Neural crest cell (in vitro differentiated cells): ENCODE data around the gene NINL. TPM values are rescaled to one million over a fixed set of nuclear protein-coding genes. Genes with fewer than 3 reads are reported as not detected.

Experiments used
- DNase-seq: peaks from one replicate; pipeline ENCODE4 v3.0.0; 2021; ENCODE audit warnings: low read depth, mixed read lengths, low spot score
- H3K27ac Mint-ChIP-seq: one replicate; pipeline ENCODE4 v1.8.0; 2021; ENCODE audit warnings: mild to moderate bottlenecking, mixed read lengths; ENCODE audit not compliant: unreplicated experiment
- H3K27me3 Mint-ChIP-seq: 2 replicates; pipeline ENCODE4 v1.8.0; 2021; ENCODE audit warnings: low read depth, mild to moderate bottlenecking, mixed read lengths
- H3K36me3 Mint-ChIP-seq: 2 replicates; pipeline ENCODE4 v1.8.0; 2021; ENCODE audit warnings: low read depth, mild to moderate bottlenecking, mixed read lengths
- H3K4me1 Mint-ChIP-seq: 2 replicates; pipeline ENCODE4 v1.8.0; 2021; ENCODE audit warnings: mixed read lengths
- H3K4me3 Mint-ChIP-seq: one replicate; pipeline ENCODE4 v1.8.0; 2021; ENCODE audit warnings: mild to moderate bottlenecking, mixed read lengths
- H3K9me3 Mint-ChIP-seq: 2 replicates; pipeline ENCODE4 v1.8.0; 2021; ENCODE audit warnings: mixed read lengths
- CTCF ChIP-seq: fragments of 200-600 bp; sonication (generic); conservative IDR thresholded peaks from 2 replicates; pipeline ENCODE4 v1.5.0; 2021; ENCODE audit warnings: antibody characterized with exemption, mild to moderate bottlenecking
- total RNA-seq: library from RNA; stranded (reverse); gene quantifications from 2 replicates; pipeline ENCODE4 v1.2.1, GENCODE V29; 2021

NINL gene
- total RNA-seq, 1 donor from 2014 or later = 44.0 TPM

DNA sequence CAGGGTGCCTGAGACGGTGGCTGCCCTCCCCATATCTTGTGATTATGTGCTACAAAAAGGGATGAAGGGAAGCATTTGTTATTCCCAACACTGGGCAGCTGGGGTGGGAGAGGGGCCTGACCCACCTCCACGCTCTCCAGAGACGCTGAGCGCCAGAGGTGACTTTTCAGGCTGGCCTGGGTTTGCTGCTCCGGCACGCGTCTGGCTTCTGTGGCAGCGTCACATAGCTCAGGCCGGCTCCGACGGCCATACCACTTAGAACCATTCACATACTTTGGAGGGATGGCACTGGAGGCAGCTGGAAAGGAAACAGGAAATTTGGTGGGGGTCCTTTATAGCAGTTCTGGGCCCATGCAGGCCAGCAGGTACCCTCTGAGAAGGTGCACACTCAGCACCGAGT is 72.6 kb downstream of the NINL start:
- Mint-ChIP-seq H3K27ac (peak overlapping the region; percentile 75), H3K9me3 (peaks cover 17% of the 10 kb centered on the region), H3K4me3 (no peak overlapping the region), H3K27me3 (no peaks in the 10 kb centered on the region), H3K4me1 (no peaks in the 10 kb centered on the region), H3K36me3 (peaks cover 64% of the 10 kb centered on the region)
- DNase-seq = no peak
- no peak for TF ChIP-seq CTCF

DNA sequence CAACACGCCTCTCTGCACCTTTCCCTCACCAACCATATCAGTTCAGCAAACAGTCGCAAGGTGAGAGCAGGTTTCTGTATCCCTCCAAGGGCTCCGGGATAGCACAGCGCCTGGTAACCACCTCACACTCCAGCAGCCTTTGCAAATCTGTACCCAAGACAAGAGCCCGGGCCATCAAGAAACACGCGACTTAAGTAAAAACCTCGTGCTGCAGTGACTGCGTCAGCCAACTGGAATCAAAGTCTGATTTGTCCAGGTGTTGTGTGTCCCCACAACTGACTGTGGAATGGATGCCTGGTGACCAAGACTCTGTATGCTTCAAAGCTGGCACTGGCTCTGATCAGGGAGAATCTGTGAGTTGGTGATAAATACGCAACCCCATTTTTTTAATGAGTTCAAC is 74.1 kb downstream of the NINL start:
- Mint-ChIP-seq H3K27me3 (no peaks in the 10 kb centered on the region), H3K27ac (peak overlapping the region; percentile 43), H3K4me3 (no peak overlapping the region), H3K36me3 (peaks cover 59% of the 10 kb centered on the region), H3K9me3 (peaks cover 17% of the 10 kb centered on the region), H3K4me1 (no peaks in the 10 kb centered on the region)
- DNase-seq = no peak
- TF ChIP-seq CTCF = no peak

DNA sequence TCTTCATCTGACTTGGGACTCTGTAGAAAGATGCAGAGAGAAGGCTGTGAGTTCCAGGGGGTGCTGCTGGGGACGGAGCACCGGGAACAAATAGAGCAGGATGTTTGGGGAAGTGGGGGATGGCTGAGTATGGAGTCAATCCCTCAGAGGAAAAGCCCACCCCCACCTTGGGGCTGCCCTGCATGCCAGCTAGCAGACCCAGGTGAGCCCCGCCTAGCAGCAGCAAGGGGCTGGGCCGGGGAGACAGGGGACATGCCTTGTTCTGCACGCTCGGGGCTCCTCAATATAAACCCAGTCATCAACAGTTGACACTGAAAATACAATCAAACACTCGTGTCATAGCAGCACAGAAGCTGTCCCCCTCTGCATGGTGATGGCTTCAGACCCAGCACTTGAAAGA is 74.6 kb downstream of the NINL start:
- DNase-seq = no peak
- peaks cover 14% of the 10 kb centered on the region for H3K9me3 Mint-ChIP-seq
- no peaks in the 10 kb centered on the region for H3K4me1 Mint-ChIP-seq
- no peaks in the 10 kb centered on the region for H3K27me3 Mint-ChIP-seq
- peaks cover 55% of the 10 kb centered on the region for H3K36me3 Mint-ChIP-seq
- H3K27ac Mint-ChIP-seq = no peak overlapping the region
- no peak for TF ChIP-seq CTCF
- no peak overlapping the region for H3K4me3 Mint-ChIP-seq

DNA sequence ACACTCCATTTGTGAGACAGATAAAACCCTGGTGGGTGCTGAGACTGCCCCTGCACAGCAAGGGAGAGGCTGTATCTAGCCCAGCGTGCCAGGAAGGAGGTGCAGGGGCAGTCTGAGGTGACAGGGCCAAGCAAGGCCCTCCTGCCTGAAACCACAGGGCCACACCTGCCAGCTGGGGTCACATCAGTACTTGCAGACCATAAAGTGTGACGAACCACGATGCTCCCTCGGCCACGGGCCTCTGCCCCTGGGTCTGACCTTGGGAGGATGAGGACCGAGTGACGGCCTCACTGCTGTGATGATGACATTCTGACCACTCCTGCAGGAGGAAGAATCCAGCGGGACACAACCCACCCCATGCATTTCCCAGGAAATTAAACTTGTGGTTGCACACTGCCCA is 75.1 kb downstream of the NINL start:
- Mint-ChIP-seq H3K27me3 (no peaks in the 10 kb centered on the region), H3K9me3 (peaks cover 11% of the 10 kb centered on the region), H3K4me3 (no peak overlapping the region), H3K27ac (no peak overlapping the region), H3K36me3 (peaks cover 55% of the 10 kb centered on the region), H3K4me1 (no peaks in the 10 kb centered on the region)
- no peak for TF ChIP-seq CTCF
- DNase-seq = no peak

DNA sequence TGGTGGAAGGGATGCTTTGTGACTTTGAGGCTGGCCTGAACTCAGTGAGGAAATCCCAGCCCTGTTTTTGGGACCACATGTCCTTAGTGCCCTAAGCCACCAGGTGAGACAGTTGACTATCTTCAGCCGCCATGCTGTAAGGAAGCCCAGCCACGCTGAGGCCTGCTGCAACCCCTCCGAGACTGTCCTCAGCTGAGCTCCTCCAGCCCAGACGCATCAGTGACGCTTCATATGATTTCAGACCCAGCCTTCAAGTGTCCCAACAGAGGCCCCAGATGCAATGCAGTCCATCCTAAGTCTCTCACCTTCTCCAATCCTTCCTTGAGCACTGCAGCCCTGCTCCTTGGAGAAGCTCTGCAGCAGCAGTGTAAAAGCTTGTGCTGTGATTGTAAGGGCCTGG is 76.2 kb downstream of the NINL start:
- TF ChIP-seq CTCF = no peak
- no peak overlapping the region for H3K4me3 Mint-ChIP-seq
- H3K4me1 Mint-ChIP-seq = no peaks in the 10 kb centered on the region
- peaks cover 4% of the 10 kb centered on the region for H3K9me3 Mint-ChIP-seq
- H3K36me3 Mint-ChIP-seq = peaks cover 47% of the 10 kb centered on the region
- H3K27me3 Mint-ChIP-seq = no peaks in the 10 kb centered on the region
- no peak for DNase-seq
- H3K27ac Mint-ChIP-seq = peak overlapping the region; percentile 28
